Stimulated activated CD4-positive, alpha-beta T cell treated with anti-CD3 and anti-CD28 coated beads, TNF-alpha, amount 100 ng/mL, for 48 hours (primary cell): Measurements from ENCODE around the gene UAP1L1.
"Not testable (repeated sequence)": the region's sequence is repeated elsewhere in the genome, so short reads cannot be mapped to it uniquely, and the experiment has no call there.

Source experiments
- DNase-seq, 3 donors: peaks; one replicate each; pipeline ENCODE4 v3.0.0-alpha.2; 2020; ENCODE audit warnings: low read depth in 3 of 3

UAP1L1 gene

GRCh38 chr9:137056739-137057415 lies 20.4 kb upstream of the UAP1L1 start:
- DNase-seq = no peak

- no peak for DNase-seq
Measured at GRCh38 chr9:137057545-137057944, 19.8 kb upstream of the UAP1L1 start.

- no peak for DNase-seq
Measured at GRCh38 chr9:137058521-137059234, 18.6 kb upstream of the UAP1L1 start.

GRCh38 chr9:137062384-137062783 lies 14.9 kb upstream of the UAP1L1 start:
- DNase-seq = no peak

- DNase-seq = not testable (repeated sequence)
Measured at GRCh38 chr9:137062798-137063197, 14.5 kb upstream of the UAP1L1 start.

GRCh38 chr9:137063311-137064026 lies 13.8 kb upstream of the UAP1L1 start:
- no peak for DNase-seq

GRCh38 chr9:137064027-137064879 lies 13.1 kb upstream of the UAP1L1 start:
- no peak for DNase-seq

- no peak for DNase-seq
Measured at GRCh38 chr9:137064880-137065164, 12.5 kb upstream of the UAP1L1 start.

- DNase-seq = no peak
Measured at GRCh38 chr9:137065336-137065967, 11.9 kb upstream of the UAP1L1 start.

GRCh38 chr9:137066096-137066861 lies 11.0 kb upstream of the UAP1L1 start:
- no peak for DNase-seq

- peak; percentile 71 to 80 (median 75) for DNase-seq
Measured at GRCh38 chr9:137067860-137068538, 9.3 kb upstream of the UAP1L1 start.

- DNase-seq = no peak
Measured at GRCh38 chr9:137068539-137069507, 8.5 kb upstream of the UAP1L1 start.

- DNase-seq = no peak
Measured at GRCh38 chr9:137069508-137070091, 7.7 kb upstream of the UAP1L1 start.

GRCh38 chr9:137070201-137070905 lies 7.0 kb upstream of the UAP1L1 start, which contains the start of gene SAPCD2:
Gene SAPCD2, minus strand, starts transcription at chr9:137070557. Its CDS starts 97 bp downstream, at chr9:137070460.
- peak; percentile 61 to 73 (median 65) for DNase-seq

- no peak for DNase-seq
Measured at GRCh38 chr9:137070906-137071275, 6.4 kb upstream of the UAP1L1 start.

GRCh38 chr9:137071282-137071681 lies 6.0 kb upstream of the UAP1L1 start:
- no peak for DNase-seq

- no peak for DNase-seq
Measured at GRCh38 chr9:137073992-137074399, 3.3 kb upstream of the UAP1L1 start.
